NCI-H446 treated with DMSO at 0.1 percent for 48 hours (cell line): ENCODE results near the gene SLC15A5.

Experiments used
- DNase-seq: peaks from one replicate; lab custom pipeline; 2025; lab: John Stamatoyannopoulos, UW

The SLC15A5 gene

GRCh38 chr12:16174282-16174681 is 103.2 kb downstream of the SLC15A5 start:
- DNase-seq, result no peak

GRCh38 chr12:16171348-16171747 is 106.1 kb downstream of the SLC15A5 start:
- no peak for DNase-seq

- no peak for DNase-seq
Observed at GRCh38 chr12:16168078-16168477, 109.4 kb downstream of the SLC15A5 start.

GRCh38 chr12:16166563-16167470 is 110.7 kb downstream of the SLC15A5 start:
- DNase-seq, result no peak

GRCh38 chr12:16165506-16165905 is 112.0 kb downstream of the SLC15A5 start:
- peak; percentile 11 for DNase-seq

- DNase-seq, result no peak
Observed at GRCh38 chr12:16163901-16164300, 113.6 kb downstream of the SLC15A5 start.

GRCh38 chr12:16163146-16163545 is 114.3 kb downstream of the SLC15A5 start:
- DNase-seq, result no peak

- no peak for DNase-seq
Observed at GRCh38 chr12:16159571-16159970, 117.9 kb downstream of the SLC15A5 start.

GRCh38 chr12:16158050-16158449 is 119.4 kb downstream of the SLC15A5 start:
- DNase-seq, result no peak

- no peak for DNase-seq
Observed at GRCh38 chr12:16155938-16156337, 121.5 kb downstream of the SLC15A5 start.

- no peak for DNase-seq
Observed at GRCh38 chr12:16154990-16155389, 122.5 kb downstream of the SLC15A5 start.

- no peak for DNase-seq
Observed at GRCh38 chr12:16152885-16153673, 124.4 kb downstream of the SLC15A5 start.

- no peak for DNase-seq
Observed at GRCh38 chr12:16150276-16150675, 127.2 kb downstream of the SLC15A5 start.

- no peak for DNase-seq
Observed at GRCh38 chr12:16148938-16149337, 128.5 kb downstream of the SLC15A5 start.
